B cell (primary cell): Measurements from ENCODE around the gene SS18L1. TPM values are rescaled to one million over a fixed set of nuclear protein-coding genes. Genes with fewer than 3 reads are reported as not detected.

Experiments used
- ATAC-seq: fragments of 200-7000 bp; cut with Tn5 transposase; one replicate; pipeline ENCODE4 v1.10.0; 2021; ENCODE audit warnings: low read depth, mild to moderate bottlenecking, moderate number of reproducible peaks, moderate library complexity
- CTCF ChIA-PET: fragments of 350-600 bp; sonication (Branson Sonifier 250); formaldehyde crosslinking; loops from one replicate; lab custom pipeline; 2021; ENCODE audit warnings: antibody characterized with exemption, inconsistent platforms; lab: Charles Lee
- POLR2A ChIA-PET: fragments of 350-600 bp; sonication (Branson Sonifier 250); formaldehyde crosslinking; loops from one replicate; lab custom pipeline; 2021; ENCODE audit warnings: antibody characterized with exemption; lab: Charles Lee
- DNase-seq: peaks from one replicate; pipeline ENCODE4 v3.0.0; 2013
- H2AFZ ChIP-seq: 2 replicates; pipeline ENCODE4 v1.6.1; 2012; ENCODE audit warnings: mild to moderate bottlenecking, low read depth, low read length; ENCODE audit not compliant: insufficient read depth, poor library complexity, severe bottlenecking
- H3K27ac ChIP-seq, 2 donors: 1 replicate in 1 of 2; 2 replicates in 1 of 2; pipeline ENCODE4 v1.5.1; 2012 to 2013; ENCODE audit warnings: low read length in 2 of 2, mild to moderate bottlenecking in 2 of 2, moderate library complexity in 1 of 2
- H3K27me3 ChIP-seq, 4 experiments: fragments of 200-600 bp in 1 of 4; sonication (generic) in 1 of 4; replicated peaks in 1 of 4; 1 replicate in 2 of 4; 2 replicates in 2 of 4; pipeline versions ENCODE4 v1.6.1 to v1.7.0; 2013 to 2016; ENCODE audit warnings: low read length in 3 of 4, mild to moderate bottlenecking in 2 of 4, mixed read lengths in 1 of 4, moderate library complexity in 1 of 4; ENCODE audit not compliant: insufficient read depth in 4 of 4, control insufficient read depth in 3 of 4; ENCODE audit errors: control extremely low read depth in 1 of 4
- H3K36me3 ChIP-seq, 2 experiments: replicated peaks in 1 of 2; 1 replicate in 1 of 2; 2 replicates in 1 of 2; pipeline versions ENCODE4 v1.6.1 to v1.7.1; 2013; ENCODE audit warnings: low read length in 1 of 2; ENCODE audit not compliant: insufficient read depth in 2 of 2, control insufficient read depth in 1 of 2; ENCODE audit errors: control extremely low read depth in 1 of 2, extremely low read depth in 1 of 2
- H3K4me1 ChIP-seq, 2 donors: fragments of 200-600 bp in 1 of 2; sonication (generic) in 1 of 2; 1 replicate in 1 of 2; 2 replicates in 1 of 2; pipeline versions ENCODE4 v1.5.1 to v1.6.1; 2013 to 2017; ENCODE audit warnings: low read length in 2 of 2; ENCODE audit not compliant: control insufficient read depth in 2 of 2, insufficient read depth in 2 of 2
- H3K4me2 ChIP-seq: replicated peaks from 2 replicates; pipeline ENCODE3; 2012; ENCODE audit warnings: mild to moderate bottlenecking, low read depth, low read length; ENCODE audit not compliant: poor library complexity, severe bottlenecking
- H3K4me3 ChIP-seq, 5 experiments: fragments of 200-600 bp in 1 of 5; sonication (generic) in 1 of 5; 1 replicate in 3 of 5; 2 replicates in 2 of 5; pipeline versions ENCODE4 v1.5.1 to v1.7.0; 2011 to 2016; ENCODE audit warnings: low read length in 4 of 5, mild to moderate bottlenecking in 4 of 5, low read depth in 2 of 5, control low read depth in 1 of 5, moderate library complexity in 1 of 5; ENCODE audit not compliant: insufficient read depth in 1 of 5; ENCODE audit errors: control extremely low read depth in 1 of 5, extremely low read depth in 1 of 5
- H3K79me2 ChIP-seq: fragments of 200-600 bp; sonication (generic); one replicate; pipeline ENCODE4 v1.6.0; 2016; ENCODE audit warnings: low read length; ENCODE audit not compliant: control insufficient read depth, insufficient read depth
- H3K9ac ChIP-seq: fragments of 200-600 bp; sonication (generic); 2 replicates; pipeline ENCODE4 v1.6.1; 2017; ENCODE audit warnings: mild to moderate bottlenecking, low read length, moderate library complexity
- H3K9me3 ChIP-seq, 3 donors: one replicate each; pipeline versions ENCODE4 v1.6.1 to v1.7.1; 2013; ENCODE audit warnings: low read length in 2 of 3; ENCODE audit not compliant: control insufficient read depth in 2 of 3, insufficient read depth in 1 of 3; ENCODE audit errors: control extremely low read depth in 1 of 3
- H4K20me1 ChIP-seq: 2 replicates; pipeline ENCODE4 v1.6.0; 2012; ENCODE audit warnings: mild to moderate bottlenecking, low read length; ENCODE audit not compliant: insufficient read depth, control insufficient read depth, poor library complexity, severe bottlenecking
- H3K27ac Mint-ChIP-seq: one replicate; pipeline ENCODE4 v1.8.0; 2021; ENCODE audit warnings: mixed read lengths
- H3K27me3 Mint-ChIP-seq: one replicate; pipeline ENCODE4 v1.8.0; 2021; ENCODE audit warnings: mixed read lengths
- H3K4me1 Mint-ChIP-seq: one replicate; pipeline ENCODE4 v1.8.0; 2021; ENCODE audit warnings: mixed read lengths
- H3K4me3 Mint-ChIP-seq: one replicate; pipeline ENCODE4 v1.8.0; 2021; ENCODE audit warnings: mixed read lengths
- H3K9me3 Mint-ChIP-seq: one replicate; pipeline ENCODE4 v1.8.0; 2022; ENCODE audit warnings: mixed read lengths; ENCODE audit not compliant: insufficient read depth
- CTCF ChIP-seq: fragments of 200-600 bp; IDR thresholded peaks from one replicate; pipeline ENCODE4 v1.8.0; 2022; ENCODE audit warnings: antibody characterized with exemption, mild to moderate bottlenecking
- EZH2 ChIP-seq: IDR thresholded peaks from 2 replicates; pipeline ENCODE4 v1.6.1; 2012; ENCODE audit warnings: borderline replicate concordance, low read depth, mild to moderate bottlenecking, moderate library complexity, low read length; ENCODE audit not compliant: insufficient read depth, poor library complexity, severe bottlenecking
- WGBS: methylation state at CpG from one replicate; pipeline ENCODE4 v1.1.5; 2013; ENCODE audit warnings: missing lambda C conversion rate; ENCODE audit not compliant: insufficient coverage; 5-methylcytosine and 5-hydroxymethylcytosine counted together
- intact Hi-C: fragments of 100-400 bp; cut with micrococcal nuclease; formaldehyde crosslinking; loops from one replicate; pipeline ENCODE4 v1.10.0; 2022
- polyA plus RNA-seq: library from polyadenylated mRNA; depleted of rRNA; stranded (reverse); fragments of >200 nt; gene quantifications from 2 replicates; pipeline ENCODE4 v1.2.3, GENCODE V29; 2012
- total RNA-seq, 2 donors: library from RNA; stranded (reverse); fragments of 120-200 nt in 1 of 2; gene quantifications; 1 replicate in 1 of 2; 2 replicates in 1 of 2; pipeline versions ENCODE4 v1.2.3 to v1.2.4, GENCODE V29; 2013 to 2022

SS18L1 gene
- total and polyA plus RNA-seq, 2 donors (not counting 1 experiment from before 2014, with no cell fraction given): 15.4 to 20.7 TPM

GRCh38 chr20:62226707-62227590 is 83.4 kb downstream of the SS18L1 start:
- H3K79me2 ChIP-seq: no peaks in the 10 kb centered on the region
- ChIA-PET POLR2A (no interaction called here), CTCF (no interaction called here)
- no peaks in the 10 kb centered on the region for H4K20me1 ChIP-seq
- TF ChIP-seq EZH2: no peak
- TF ChIP-seq CTCF: no peak
- DNase-seq (no peak), ATAC-seq (no peak)
- Mint-ChIP-seq H3K4me1 (no peaks in the 10 kb centered on the region), H3K9me3 (no peaks in the 10 kb centered on the region), H3K27ac (no peak overlapping the region), H3K27me3 (peaks cover 26% of the 10 kb centered on the region), H3K4me3 (no peak overlapping the region)
- H3K4me2 ChIP-seq: no peak overlapping the region
- peaks cover 0 to 20% (median 0%) of the 10 kb centered on the region in 3 donors for H3K9me3 ChIP-seq
- no peak overlapping the region for H3K9ac ChIP-seq
- no peaks in the 10 kb centered on the region for H3K4me1 ChIP-seq
- H3K36me3 ChIP-seq: no peaks in the 10 kb centered on the region
- H3K27ac ChIP-seq: no peak overlapping the region
- no peak overlapping the region for H2AFZ ChIP-seq
- WGBS: 75% methylated on average over 24 of the region's 24 CpGs
- peaks cover 0 to 40% (median 9%) of the 10 kb centered on the region in 4 experiments for H3K27me3 ChIP-seq
- no peak overlapping the region for H3K4me3 ChIP-seq
- intact Hi-C loops: no loop called here

- H3K27ac Mint-ChIP-seq: no peak overlapping the region
- peaks cover 23% of the 10 kb centered on the region for H3K27me3 Mint-ChIP-seq
- H3K4me2 ChIP-seq: no peak overlapping the region
- intact Hi-C loops: no loop called here
- no peaks in the 10 kb centered on the region for H3K4me1 ChIP-seq
- H2AFZ ChIP-seq: no peak overlapping the region
- no peak overlapping the region for H3K27ac ChIP-seq
- H3K9me3 ChIP-seq: peaks cover 0 to 14% (median 0%) of the 10 kb centered on the region in 3 donors
- no peak overlapping the region for H3K9ac ChIP-seq
- no peaks in the 10 kb centered on the region for H3K36me3 ChIP-seq
- H3K4me1 Mint-ChIP-seq: no peaks in the 10 kb centered on the region
- ATAC-seq (no peak), DNase-seq (no peak)
- WGBS: 66% methylated on average over 9 of the region's 10 CpGs
- no peak overlapping the region for H3K4me3 ChIP-seq
- POLR2A ChIA-PET: no interaction called here
- no peak for TF ChIP-seq CTCF
- no peak for TF ChIP-seq EZH2
- H3K4me3 Mint-ChIP-seq: no peak overlapping the region
- CTCF ChIA-PET: no interaction called here
- H3K9me3 Mint-ChIP-seq: no peaks in the 10 kb centered on the region
- H4K20me1 ChIP-seq: no peaks in the 10 kb centered on the region
- no peaks in the 10 kb centered on the region for H3K79me2 ChIP-seq
- peaks cover 0 to 34% (median 5%) of the 10 kb centered on the region in 4 experiments for H3K27me3 ChIP-seq
Observed at GRCh38 chr20:62227591-62227976, 84.0 kb downstream of the SS18L1 start.
